NCI-H345 treated with DMSO at 0.1 percent for 48 hours (cell line): Measurements from ENCODE around the gene PTPRD.

Experiments used
- DNase-seq: peaks from one replicate; lab custom pipeline; 2025; ENCODE audit not compliant: unreplicated experiment; lab: John Stamatoyannopoulos, UW

PTPRD gene

GRCh38 chr9:9778293-9778692, 834.5 kb downstream of the PTPRD start:
- no peak for DNase-seq

GRCh38 chr9:9774471-9774870, 838.3 kb downstream of the PTPRD start:
- no peak for DNase-seq

GRCh38 chr9:9771314-9771713, 841.5 kb downstream of the PTPRD start:
- no peak for DNase-seq

GRCh38 chr9:9764821-9765220, 848.0 kb downstream of the PTPRD start:
- DNase-seq = no peak

GRCh38 chr9:9754186-9754585, 858.6 kb downstream of the PTPRD start:
- no peak for DNase-seq

- DNase-seq = peak; percentile 14
These were observed 859.5 kb downstream of the PTPRD start for GRCh38 chr9:9753266-9753665.

GRCh38 chr9:9752722-9753121, 860.1 kb downstream of the PTPRD start:
- no peak for DNase-seq

- no peak for DNase-seq
These were observed 860.8 kb downstream of the PTPRD start for GRCh38 chr9:9751996-9752395.

- no peak for DNase-seq
These were observed 862.1 kb downstream of the PTPRD start for GRCh38 chr9:9750719-9751118.

- no peak for DNase-seq
These were observed 863.2 kb downstream of the PTPRD start for GRCh38 chr9:9749591-9749990.

GRCh38 chr9:9747787-9748186, 865.0 kb downstream of the PTPRD start:
- DNase-seq = no peak

- DNase-seq = no peak
These were observed 866.0 kb downstream of the PTPRD start for GRCh38 chr9:9746826-9747225.

GRCh38 chr9:9743822-9744221, 869.0 kb downstream of the PTPRD start:
- DNase-seq = no peak

GRCh38 chr9:9730174-9730573, 882.6 kb downstream of the PTPRD start:
- no peak for DNase-seq

- DNase-seq = no peak
These were observed 883.7 kb downstream of the PTPRD start for GRCh38 chr9:9729082-9729481.

GRCh38 chr9:9719373-9720112, 893.3 kb downstream of the PTPRD start:
- no peak for DNase-seq

GRCh38 chr9:9718691-9719090, 894.1 kb downstream of the PTPRD start:
- no peak for DNase-seq

- no peak for DNase-seq
These were observed 933.4 kb downstream of the PTPRD start for GRCh38 chr9:9679433-9679832.

GRCh38 chr9:9674461-9674860, 938.3 kb downstream of the PTPRD start:
- no peak for DNase-seq

GRCh38 chr9:9670454-9670853, 942.3 kb downstream of the PTPRD start:
- DNase-seq = no peak

GRCh38 chr9:9645006-9645405, 967.8 kb downstream of the PTPRD start:
- no peak for DNase-seq

- no peak for DNase-seq
These were observed 981.5 kb downstream of the PTPRD start for GRCh38 chr9:9631284-9631683.

GRCh38 chr9:9625248-9625647, 987.6 kb downstream of the PTPRD start:
- no peak for DNase-seq
